Mesendoderm (in vitro differentiated cells): ENCODE results near the gene SERPINA1. TPM values are rescaled to one million over a fixed set of nuclear protein-coding genes. Genes with fewer than 3 reads are reported as not detected.

Source experiments
- DNase-seq: peaks from one replicate; pipeline ENCODE4 v3.0.0; 2013
- H2AK5ac ChIP-seq: 2 replicates; pipeline ENCODE4 v1.6.1; 2013; ENCODE audit warnings: low read length, inconsistent platforms
- H2BK120ac ChIP-seq: 2 replicates; pipeline ENCODE4 v1.6.1; 2013; ENCODE audit warnings: low read depth, mild to moderate bottlenecking, low read length, moderate library complexity, mixed read lengths
- H2BK15ac ChIP-seq: replicated peaks from 2 replicates; pipeline ENCODE4 v1.6.1; 2013; ENCODE audit warnings: low read depth, mild to moderate bottlenecking, moderate library complexity
- H2BK5ac ChIP-seq: 2 replicates; pipeline ENCODE4 v1.6.1; 2013; ENCODE audit warnings: low read length, inconsistent platforms
- H3K18ac ChIP-seq: 2 replicates; pipeline ENCODE4 v1.6.1; 2013; ENCODE audit warnings: mild to moderate bottlenecking, low read length, mixed read lengths
- H3K23ac ChIP-seq: one replicate; pipeline ENCODE4 v1.6.1; 2013; ENCODE audit warnings: low read length
- H3K27ac ChIP-seq: 2 replicates; pipeline ENCODE4 v1.5.1; 2013; ENCODE audit warnings: low read depth, mild to moderate bottlenecking, inconsistent platforms, low read length, moderate library complexity
- H3K27me3 ChIP-seq: 2 replicates; pipeline ENCODE4 v1.6.1; 2013; ENCODE audit warnings: low read length, control low read depth, mild to moderate bottlenecking, inconsistent platforms; ENCODE audit not compliant: insufficient read depth, poor library complexity
- H3K36me3 ChIP-seq: 2 replicates; pipeline ENCODE4 v1.6.1; 2013; ENCODE audit warnings: low read length, inconsistent platforms; ENCODE audit not compliant: control insufficient read depth, insufficient read depth
- H3K4ac ChIP-seq: one replicate; pipeline ENCODE4 v1.6.1; 2013; ENCODE audit warnings: low read depth, mild to moderate bottlenecking, low read length, moderate library complexity
- H3K4me1 ChIP-seq: 2 replicates; pipeline ENCODE4 v1.6.1; 2013; ENCODE audit warnings: low read depth, low read length, inconsistent platforms; ENCODE audit not compliant: control insufficient read depth
- H3K4me2 ChIP-seq: 2 replicates; pipeline ENCODE4 v1.6.1; 2013; ENCODE audit warnings: low read length
- H3K4me3 ChIP-seq: 2 replicates; pipeline ENCODE4 v1.5.1; 2013; ENCODE audit warnings: mild to moderate bottlenecking, low read length
- H3K56ac ChIP-seq: one replicate; pipeline ENCODE4 v1.6.1; 2013; ENCODE audit warnings: low read length
- H3K79me1 ChIP-seq: 2 replicates; pipeline ENCODE4 v1.6.1; 2013; ENCODE audit warnings: low read length, inconsistent platforms
- H3K79me2 ChIP-seq: 2 replicates; pipeline ENCODE4 v1.6.1; 2013; ENCODE audit warnings: mild to moderate bottlenecking, low read length; ENCODE audit not compliant: control insufficient read depth, insufficient read depth
- H3K9ac ChIP-seq: 2 replicates; pipeline ENCODE4 v1.6.1; 2013; ENCODE audit warnings: low read length, inconsistent platforms
- H4K5ac ChIP-seq: one replicate; pipeline ENCODE4 v1.6.1; 2013; ENCODE audit warnings: low read length
- H4K8ac ChIP-seq: one replicate; pipeline ENCODE4 v1.6.1; 2013; ENCODE audit warnings: low read depth, mild to moderate bottlenecking, control low read depth, low read length, moderate library complexity
- WGBS: extraction: QIAGEN DNeasy Blood & Tissue Kit; methylation state at CpG from one replicate; pipeline ENCODE4 v1.1.7; 2013; ENCODE audit warnings: low lambda C conversion rate, missing lambda C conversion rate; ENCODE audit not compliant: insufficient coverage; ENCODE audit errors: extremely low coverage; 5-methylcytosine and 5-hydroxymethylcytosine counted together
- polyA plus RNA-seq, 2 experiments: library from polyadenylated mRNA; stranded (reverse); fragments of 200-250 nt; gene quantifications; one replicate each; pipeline ENCODE4 v1.2.3, GENCODE V29; 2013

SERPINA1 gene
- polyA plus RNA-seq (2013, experiment 1 of 2) = not detected
- 0.03 TPM for polyA plus RNA-seq (2013, experiment 2 of 2)

DNA sequence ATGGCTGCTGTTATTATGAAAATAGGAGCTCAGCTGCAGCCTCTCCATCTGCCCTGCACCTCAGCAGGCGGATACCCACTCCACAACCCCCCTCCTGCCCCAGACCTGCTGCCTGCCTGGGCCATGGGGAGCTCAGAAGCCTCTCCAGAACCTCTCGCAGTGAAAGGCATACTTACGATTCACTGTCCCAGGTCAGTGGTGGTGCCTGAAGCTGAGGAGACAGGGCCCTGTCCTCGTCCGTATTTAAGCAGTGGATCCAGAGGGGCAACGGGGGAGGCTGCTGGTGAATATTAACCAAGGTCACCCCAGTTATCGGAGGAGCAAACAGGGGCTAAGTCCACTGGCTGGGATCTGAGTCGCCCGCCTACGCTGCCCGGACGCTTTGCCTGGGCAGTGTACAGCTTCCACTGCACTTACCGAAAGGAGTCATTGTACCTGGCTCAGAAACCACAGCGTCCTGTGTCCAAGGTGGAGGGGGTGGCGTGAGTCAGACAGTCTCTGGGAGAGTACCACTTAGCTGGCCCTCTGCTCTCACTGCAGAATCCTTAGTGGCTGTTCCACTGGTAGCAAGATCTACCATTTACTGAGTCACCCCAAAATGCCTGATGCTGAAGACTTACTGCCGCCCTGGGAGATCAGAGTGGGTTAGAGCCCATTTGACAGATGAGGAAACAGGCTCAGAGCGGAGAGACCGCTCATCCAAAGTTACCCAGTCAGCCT, at the start of gene SERPINA1:
SERPINA1 (minus strand) TSS at position 219 of the 720 bp plus-strand sequence. CDS start 5,365 bp downstream, outside the sequence.
- Histone ChIP-seq H3K4me3 (no peak within 1 kb of the TSS), H4K8ac (no peak within 1 kb of the TSS), H2AK5ac (no peak within 1 kb of the TSS), H3K18ac (no peak within 1 kb of the TSS), H3K4me2 (no peak within 1 kb of the TSS), H3K79me2 (no peaks in the 10 kb centered on the region), H3K9ac (no peak within 1 kb of the TSS), H2BK5ac (no peak within 1 kb of the TSS), H3K4me1 (no peaks in the 10 kb centered on the region), H3K23ac (no peak within 1 kb of the TSS), H3K79me1 (no peaks in the 10 kb centered on the region), H3K4ac (no peak within 1 kb of the TSS), H4K5ac (no peak within 1 kb of the TSS), H3K56ac (no peak within 1 kb of the TSS), H3K27ac (no peak within 1 kb of the TSS), H3K36me3 (no peaks in the 10 kb centered on the region), H2BK15ac (no peak within 1 kb of the TSS), H3K27me3 (no peaks in the 10 kb centered on the region), H2BK120ac (no peak within 1 kb of the TSS)
- no peak for DNase-seq
- WGBS = no CpG with 5 or more reads among the region's 18 CpGs

DNA sequence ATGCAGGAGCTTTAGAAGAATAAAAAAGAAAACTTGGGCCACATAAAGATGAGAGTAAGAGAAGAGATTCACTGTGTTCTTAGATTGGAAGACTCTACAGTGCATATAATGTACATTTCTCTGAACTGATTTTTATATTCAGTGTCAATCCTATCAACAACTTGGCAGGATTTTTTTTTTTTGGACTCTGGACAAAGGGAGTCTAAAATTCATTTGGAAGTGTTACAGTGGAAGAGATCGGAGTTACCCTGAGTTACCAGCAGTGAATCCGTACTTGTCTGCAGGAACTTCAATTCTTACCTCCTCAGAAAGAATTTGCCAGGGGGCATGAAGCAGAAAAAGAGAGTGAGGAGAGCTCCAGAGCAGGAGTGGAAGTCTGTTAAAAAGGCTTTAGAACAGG, 40.2 kb upstream of the SERPINA1 start:
- Histone ChIP-seq H3K27me3 (no peaks in the 10 kb centered on the region), H3K18ac (no peak overlapping the region), H3K27ac (no peak overlapping the region), H3K79me2 (no peaks in the 10 kb centered on the region), H3K4me1 (no peaks in the 10 kb centered on the region), H2BK5ac (no peak overlapping the region), H3K9ac (no peak overlapping the region), H3K4me3 (no peak overlapping the region), H3K36me3 (no peaks in the 10 kb centered on the region), H3K4me2 (no peak overlapping the region), H2BK15ac (no peak overlapping the region), H3K23ac (no peak overlapping the region), H4K5ac (no peak overlapping the region), H3K79me1 (no peaks in the 10 kb centered on the region), H2BK120ac (no peak overlapping the region), H2AK5ac (no peak overlapping the region), H3K4ac (no peak overlapping the region), H3K56ac (no peak overlapping the region), H4K8ac (no peak overlapping the region)
- DNase-seq = no peak
- WGBS = no CpG with 5 or more reads among the region's 2 CpGs

- Histone ChIP-seq H4K8ac (no peak overlapping the region), H2AK5ac (no peak overlapping the region), H3K27me3 (no peaks in the 10 kb centered on the region), H3K4me3 (no peak overlapping the region), H3K18ac (no peak overlapping the region), H3K79me1 (no peaks in the 10 kb centered on the region), H3K4me1 (no peaks in the 10 kb centered on the region), H3K56ac (no peak overlapping the region), H3K9ac (no peak overlapping the region), H2BK15ac (no peak overlapping the region), H3K4ac (no peak overlapping the region), H2BK5ac (no peak overlapping the region), H3K27ac (no peak overlapping the region), H3K4me2 (no peak overlapping the region), H3K36me3 (no peaks in the 10 kb centered on the region), H3K23ac (no peak overlapping the region), H2BK120ac (no peak overlapping the region), H4K5ac (no peak overlapping the region), H3K79me2 (no peaks in the 10 kb centered on the region)
- no peak for DNase-seq
- WGBS = no CpG with 5 or more reads among the region's 9 CpGs
Observed at GRCh38 chr14:94427016-94427613, 38.7 kb upstream of the SERPINA1 start.

DNA sequence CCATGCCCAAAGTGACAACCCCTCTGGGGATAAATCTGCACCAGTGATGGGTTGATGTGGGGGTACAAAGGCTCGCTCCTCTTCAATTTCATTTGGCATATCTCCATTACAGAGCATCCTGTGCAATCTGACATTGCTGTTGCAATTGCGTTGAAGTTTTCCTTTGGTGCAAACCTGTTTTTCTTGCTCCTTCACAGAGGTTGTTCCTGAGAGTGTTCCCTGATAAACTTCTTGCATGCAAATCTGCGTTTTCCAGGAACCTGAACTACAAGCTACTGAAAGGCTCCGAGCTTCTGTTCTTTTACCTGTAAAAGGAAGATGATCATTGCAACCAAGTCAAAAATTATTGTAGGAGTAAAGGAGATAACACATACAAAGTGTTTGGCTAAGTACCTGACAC, 38.1 kb upstream of the SERPINA1 start:
- Histone ChIP-seq H2BK15ac (no peak overlapping the region), H3K79me2 (no peaks in the 10 kb centered on the region), H3K36me3 (no peaks in the 10 kb centered on the region), H3K56ac (no peak overlapping the region), H3K4ac (no peak overlapping the region), H3K79me1 (no peaks in the 10 kb centered on the region), H3K27me3 (no peaks in the 10 kb centered on the region), H3K18ac (no peak overlapping the region), H3K23ac (no peak overlapping the region), H2BK120ac (no peak overlapping the region), H3K9ac (no peak overlapping the region), H4K5ac (no peak overlapping the region), H3K4me3 (no peak overlapping the region), H4K8ac (no peak overlapping the region), H2BK5ac (no peak overlapping the region), H2AK5ac (no peak overlapping the region), H3K27ac (no peak overlapping the region), H3K4me2 (no peak overlapping the region), H3K4me1 (no peaks in the 10 kb centered on the region)
- DNase-seq = no peak
- WGBS = no CpG with 5 or more reads among the region's 4 CpGs

DNA sequence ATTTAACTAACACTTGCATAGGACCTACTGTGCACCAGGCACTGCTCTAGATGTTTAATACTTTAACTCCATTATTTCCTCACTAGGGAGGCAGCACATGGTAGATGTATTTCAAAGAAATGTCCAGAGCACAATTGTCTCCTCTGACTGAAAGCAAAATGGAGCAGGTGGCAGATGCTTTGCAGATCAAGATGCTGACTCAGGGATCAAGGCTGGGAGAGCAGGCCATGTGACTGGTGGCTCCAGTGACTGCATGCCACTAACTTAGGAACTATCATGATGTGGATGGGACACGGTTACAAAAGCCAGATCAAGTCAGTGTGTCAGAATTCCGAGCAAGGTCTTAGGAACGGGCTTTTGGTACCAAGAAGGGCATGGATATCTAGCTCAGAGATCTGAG, 36.0 kb upstream of the SERPINA1 start:
- no CpG with 5 or more reads among the region's 3 CpGs for WGBS
- H3K18ac ChIP-seq = no peak overlapping the region
- no peaks in the 10 kb centered on the region for H3K79me2 ChIP-seq
- H3K9ac ChIP-seq = no peak overlapping the region
- H3K36me3 ChIP-seq = no peaks in the 10 kb centered on the region
- no peak for DNase-seq
- no peaks in the 10 kb centered on the region for H3K4me1 ChIP-seq
- H3K4me2 ChIP-seq = no peak overlapping the region
- H2BK5ac ChIP-seq = no peak overlapping the region
- no peak overlapping the region for H3K23ac ChIP-seq
- no peak overlapping the region for H4K8ac ChIP-seq
- no peak overlapping the region for H3K4ac ChIP-seq
- H3K79me1 ChIP-seq = no peaks in the 10 kb centered on the region
- H3K27me3 ChIP-seq = no peaks in the 10 kb centered on the region
- no peak overlapping the region for H4K5ac ChIP-seq
- no peak overlapping the region for H3K27ac ChIP-seq
- H2BK15ac ChIP-seq = no peak overlapping the region
- no peak overlapping the region for H3K4me3 ChIP-seq
- no peak overlapping the region for H3K56ac ChIP-seq
- H2AK5ac ChIP-seq = no peak overlapping the region
- H2BK120ac ChIP-seq = no peak overlapping the region
